NOMO-1 treated with dmso at 0.1 percent for 144 hours (cell line): ENCODE results near the gene JOSD2.

ENCODE experiments used
- DNase-seq: peaks from one replicate; lab custom pipeline; 2025; ENCODE audit not compliant: unreplicated experiment; lab: John Stamatoyannopoulos, UW

The JOSD2 gene

GRCh38 chr19:50514346-50515167 lies 3.6 kb upstream of the JOSD2 start:
- no peak for DNase-seq

GRCh38 chr19:50513746-50514345 lies 2.9 kb upstream of the JOSD2 start, which contains the start of gene ASPDH:
ASPDH (minus strand) TSS chr19:50513913; CDS start chr19:50513823, 90 bp downstream.
- DNase-seq: no peak

- no peak for DNase-seq
Measured at GRCh38 chr19:50512999-50513745, 2.2 kb upstream of the JOSD2 start.

GRCh38 chr19:50512112-50512998 lies 1.4 kb upstream of the JOSD2 start:
- DNase-seq: no peak

- no peak for DNase-seq
Measured at GRCh38 chr19:50510700-50511068, 307 bp downstream of the JOSD2 start.

- DNase-seq: no peak
Measured at GRCh38 chr19:50510121-50510670, 795 bp downstream of the JOSD2 start.

GRCh38 chr19:50509366-50509765 lies 1.6 kb downstream of the JOSD2 start:
- no peak for DNase-seq

GRCh38 chr19:50508843-50509190 lies 2.2 kb downstream of the JOSD2 start:
- DNase-seq: no peak

GRCh38 chr19:50507376-50507775 lies 3.6 kb downstream of the JOSD2 start:
- no peak for DNase-seq

- no peak for DNase-seq
Measured at GRCh38 chr19:50506700-50507099, 4.3 kb downstream of the JOSD2 start.

- DNase-seq: no peak
Measured at GRCh38 chr19:50505856-50506611, 5.0 kb downstream of the JOSD2 start.

GRCh38 chr19:50501568-50502475 lies 9.2 kb downstream of the JOSD2 start:
- DNase-seq: no peak

- DNase-seq: no peak
Measured at GRCh38 chr19:50501186-50501567, 9.8 kb downstream of the JOSD2 start.

GRCh38 chr19:50500753-50501151 lies 10.2 kb downstream of the JOSD2 start:
- DNase-seq: no peak

GRCh38 chr19:50500060-50500752 lies 10.8 kb downstream of the JOSD2 start:
- DNase-seq: no peak

GRCh38 chr19:50498219-50499056 lies 12.6 kb downstream of the JOSD2 start:
- DNase-seq: no peak

GRCh38 chr19:50497022-50497405 lies 14.0 kb downstream of the JOSD2 start:
- no peak for DNase-seq
